Pulmonary artery endothelial cell (primary cell): Measurements from ENCODE around the gene ARHGAP27. TPM values are rescaled to one million over a fixed set of nuclear protein-coding genes. Genes with fewer than 3 reads are reported as not detected.
"Not testable (repeated sequence)": the region's sequence is repeated elsewhere in the genome, so short reads cannot be mapped to it uniquely, and the experiment has no call there.

ENCODE experiments used
- DNase-seq: peaks from one replicate; pipeline ENCODE4 v3.0.0-alpha.2; 2011; ENCODE audit warnings: low read depth, low spot score
- total RNA-seq: library from RNA; depleted of rRNA; stranded (reverse); fragments of >200 nt; gene quantifications from 2 replicates; pipeline ENCODE4 v1.2.3, GENCODE V29; 2014

The ARHGAP27 gene, protein sequence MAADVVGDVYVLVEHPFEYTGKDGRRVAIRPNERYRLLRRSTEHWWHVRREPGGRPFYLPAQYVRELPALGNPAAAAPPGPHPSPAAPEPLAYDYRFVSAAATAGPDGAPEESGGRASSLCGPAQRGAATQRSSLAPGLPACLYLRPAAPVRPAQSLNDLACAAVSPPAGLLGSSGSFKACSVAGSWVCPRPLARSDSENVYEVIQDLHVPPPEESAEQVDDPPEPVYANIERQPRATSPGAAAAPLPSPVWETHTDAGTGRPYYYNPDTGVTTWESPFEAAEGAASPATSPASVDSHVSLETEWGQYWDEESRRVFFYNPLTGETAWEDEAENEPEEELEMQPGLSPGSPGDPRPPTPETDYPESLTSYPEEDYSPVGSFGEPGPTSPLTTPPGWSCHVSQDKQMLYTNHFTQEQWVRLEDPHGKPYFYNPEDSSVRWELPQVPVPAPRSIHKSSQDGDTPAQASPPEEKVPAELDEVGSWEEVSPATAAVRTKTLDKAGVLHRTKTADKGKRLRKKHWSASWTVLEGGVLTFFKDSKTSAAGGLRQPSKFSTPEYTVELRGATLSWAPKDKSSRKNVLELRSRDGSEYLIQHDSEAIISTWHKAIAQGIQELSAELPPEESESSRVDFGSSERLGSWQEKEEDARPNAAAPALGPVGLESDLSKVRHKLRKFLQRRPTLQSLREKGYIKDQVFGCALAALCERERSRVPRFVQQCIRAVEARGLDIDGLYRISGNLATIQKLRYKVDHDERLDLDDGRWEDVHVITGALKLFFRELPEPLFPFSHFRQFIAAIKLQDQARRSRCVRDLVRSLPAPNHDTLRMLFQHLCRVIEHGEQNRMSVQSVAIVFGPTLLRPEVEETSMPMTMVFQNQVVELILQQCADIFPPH
- total RNA-seq, result 12.2 and 13.9 TPM in 2 replicates

GRCh38 chr17:45432405-45433158 lies at the start of gene ARHGAP27:
TSS of gene ARHGAP27 (minus strand) at chr17:45432870. CDS start at chr17:45430279, 2,591 bp downstream.
- DNase-seq, result no peak

DNA sequence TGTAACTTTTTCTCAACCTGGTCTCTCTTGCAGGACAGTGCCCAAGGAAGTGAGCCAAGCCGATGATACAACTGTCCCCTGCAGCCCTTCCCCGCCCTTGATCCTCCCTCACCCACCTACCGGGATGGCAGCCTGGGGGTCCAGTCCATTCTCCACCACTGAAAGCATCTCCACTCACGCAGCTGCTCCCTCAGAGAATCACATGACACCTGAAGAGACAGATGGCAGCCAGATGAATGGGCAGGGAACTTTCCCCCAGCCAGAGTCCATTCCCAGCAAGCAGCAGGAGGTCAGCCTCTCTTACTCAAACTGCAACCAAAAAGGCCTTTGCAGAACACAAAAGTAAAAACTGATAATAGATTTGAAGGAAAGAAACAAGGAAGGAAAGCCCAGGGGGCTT lies 49.6 kb upstream of the ARHGAP27 start:
- DNase-seq, result not testable (repeated sequence)

DNA sequence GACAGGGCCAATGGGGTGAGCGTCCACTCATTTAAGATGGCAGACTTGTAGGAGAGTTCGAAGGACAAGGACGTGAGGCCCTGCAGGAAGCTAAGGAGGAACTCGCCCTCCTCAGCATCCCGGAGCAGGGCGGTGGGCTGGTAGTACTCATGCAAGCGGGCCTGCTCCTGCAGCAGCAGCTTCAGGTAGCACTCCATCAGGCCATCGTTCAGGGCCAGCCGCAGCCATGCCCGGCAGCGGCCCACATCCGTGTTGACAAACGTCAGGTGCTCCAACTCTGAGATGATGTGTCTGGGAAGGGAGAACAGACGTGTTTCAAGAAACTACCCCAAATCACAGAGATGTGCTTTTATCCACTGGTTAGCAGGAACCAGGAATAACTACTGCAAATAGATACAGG lies 42.8 kb upstream of the ARHGAP27 start:
- not testable (repeated sequence) for DNase-seq

- DNase-seq, result not testable (repeated sequence)
These were observed 39.6 kb upstream of the ARHGAP27 start for GRCh38 chr17:45472249-45472648.

- DNase-seq, result not testable (repeated sequence)
These were observed 36.5 kb upstream of the ARHGAP27 start for GRCh38 chr17:45469204-45469563.

- not testable (repeated sequence) for DNase-seq
These were observed 35.9 kb upstream of the ARHGAP27 start for GRCh38 chr17:45468293-45469203.

DNA sequence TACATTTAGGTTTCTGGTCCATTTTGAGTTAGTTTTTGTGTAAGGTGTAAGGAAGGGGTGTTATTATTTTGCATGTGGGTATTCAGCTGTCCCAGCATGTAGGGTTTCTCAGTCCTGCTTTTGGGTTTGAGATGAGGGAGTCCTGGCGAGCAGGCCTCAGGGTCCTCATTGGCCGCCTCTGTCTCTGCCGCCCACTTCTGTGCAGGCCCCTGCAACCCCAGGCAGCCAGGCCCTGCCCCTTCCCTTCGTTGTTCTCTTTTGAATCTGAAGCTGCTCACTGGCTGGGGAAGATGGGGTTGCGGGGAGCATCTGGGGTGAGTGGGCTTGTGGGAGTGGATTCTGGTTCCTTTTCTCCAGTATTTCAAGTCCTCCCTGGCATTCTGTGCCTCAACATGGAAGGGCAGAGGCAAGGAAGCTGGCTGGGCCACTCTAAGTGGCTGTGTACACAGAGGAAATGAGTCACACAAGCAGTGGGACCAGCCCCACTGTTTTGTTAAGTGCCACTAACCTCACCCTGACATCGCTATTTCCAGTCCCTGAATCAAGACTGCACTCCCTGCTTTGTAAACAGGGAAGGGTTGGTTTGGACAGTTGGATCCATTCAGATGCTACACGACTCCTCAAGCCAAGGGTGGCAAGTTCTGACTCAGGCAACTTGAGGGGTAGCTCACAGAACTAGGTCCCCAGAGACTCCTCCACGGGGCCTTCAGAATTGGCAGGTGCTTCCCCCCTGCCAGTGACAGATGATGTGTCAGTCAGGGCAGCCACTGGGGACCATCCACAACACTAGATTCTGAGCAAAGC lies 29.1 kb upstream of the ARHGAP27 start:
- DNase-seq, result not testable (repeated sequence)

- not testable (repeated sequence) for DNase-seq
These were observed 27.8 kb upstream of the ARHGAP27 start for GRCh38 chr17:45460422-45460821.

GRCh38 chr17:45454341-45454740 lies 21.7 kb upstream of the ARHGAP27 start:
- not testable (repeated sequence) for DNase-seq

GRCh38 chr17:45453731-45454130 lies 21.1 kb upstream of the ARHGAP27 start:
- DNase-seq, result not testable (repeated sequence)

GRCh38 chr17:45453225-45453534 lies 20.5 kb upstream of the ARHGAP27 start:
- not testable (repeated sequence) for DNase-seq

DNA sequence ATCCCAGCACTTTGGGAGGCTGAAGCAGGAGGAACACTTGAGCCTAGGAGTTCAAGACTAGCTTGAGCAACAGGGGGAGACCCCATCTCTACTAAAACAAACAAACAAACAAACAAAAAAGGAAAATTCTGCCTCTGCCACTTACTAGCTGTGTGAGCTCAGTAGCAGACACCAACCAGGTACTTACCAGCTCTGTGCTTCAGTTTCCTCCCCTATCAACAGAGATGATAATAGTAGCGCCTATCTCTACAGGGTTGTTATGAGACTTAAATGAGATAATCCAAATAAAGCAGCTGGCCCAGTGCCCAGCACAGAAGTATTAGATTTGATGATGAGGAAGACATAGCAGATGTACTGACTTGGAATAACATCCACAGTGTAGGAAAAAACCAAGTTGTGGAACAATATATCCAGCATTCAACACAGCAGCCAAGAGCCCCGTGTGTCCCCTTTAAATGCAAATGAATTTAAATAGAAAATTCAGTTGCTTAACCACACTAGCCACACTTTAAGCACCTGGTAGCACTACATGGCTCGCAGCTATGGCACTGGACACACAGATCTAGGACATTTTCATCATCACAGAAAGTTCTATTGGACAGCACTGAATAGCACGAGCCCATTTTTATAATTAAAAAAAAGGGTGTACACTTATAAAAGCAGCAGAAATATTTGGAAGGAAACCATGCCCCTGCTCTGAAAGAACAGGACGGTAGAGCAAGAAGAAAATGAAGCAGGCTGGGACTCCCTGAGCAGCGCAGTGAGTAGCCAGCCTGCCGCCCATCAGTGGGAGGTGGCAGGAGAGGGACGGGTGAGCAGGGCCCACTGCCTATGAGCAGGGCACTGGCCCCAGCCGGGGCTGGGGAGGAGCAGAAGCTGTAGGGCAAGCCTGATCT lies 19.9 kb upstream of the ARHGAP27 start:
- DNase-seq, result not testable (repeated sequence)

- not testable (repeated sequence) for DNase-seq
These were observed 19.0 kb upstream of the ARHGAP27 start for GRCh38 chr17:45451660-45452059.

- DNase-seq, result no peak
These were observed 18.5 kb upstream of the ARHGAP27 start for GRCh38 chr17:45451131-45451530.

- DNase-seq, result not testable (repeated sequence)
These were observed 17.1 kb upstream of the ARHGAP27 start for GRCh38 chr17:45449708-45450329.

DNA sequence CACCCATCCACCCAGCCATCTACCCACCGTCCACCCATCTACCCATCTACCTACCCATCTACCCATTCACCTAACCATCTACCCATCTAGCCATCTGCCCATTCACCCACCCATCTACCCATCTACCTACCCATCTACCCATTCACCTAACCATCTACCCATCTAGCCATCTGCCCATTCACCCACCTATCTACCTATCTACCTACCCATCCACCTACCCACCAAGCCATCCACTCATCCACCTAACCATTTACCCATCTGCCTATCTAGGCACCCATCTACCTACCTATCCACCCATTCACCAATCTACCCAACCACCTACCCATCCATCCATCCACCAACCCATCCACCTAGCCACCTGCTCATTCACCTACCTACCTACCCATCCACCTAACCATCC lies 16.6 kb upstream of the ARHGAP27 start:
- DNase-seq, result not testable (repeated sequence)

DNA sequence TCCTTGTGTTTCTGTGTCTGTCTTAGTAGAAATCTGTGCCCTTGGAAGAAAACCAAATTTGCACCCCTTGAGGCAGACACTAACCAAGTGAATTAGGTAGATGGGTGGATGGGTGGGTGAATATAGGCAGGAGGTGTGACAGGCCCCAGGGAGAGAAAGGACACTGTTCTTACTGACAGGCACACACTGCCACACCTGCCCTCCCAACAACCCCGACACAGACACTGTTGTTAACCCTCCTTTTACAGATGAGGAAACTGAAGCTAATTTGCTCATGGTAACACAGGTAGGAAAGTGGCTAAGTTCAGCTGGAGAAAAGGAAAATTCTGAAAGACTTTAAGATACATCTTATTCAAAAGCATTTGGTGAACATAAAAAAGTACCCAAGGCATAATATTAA lies 15.8 kb upstream of the ARHGAP27 start:
- DNase-seq, result not testable (repeated sequence)

DNA sequence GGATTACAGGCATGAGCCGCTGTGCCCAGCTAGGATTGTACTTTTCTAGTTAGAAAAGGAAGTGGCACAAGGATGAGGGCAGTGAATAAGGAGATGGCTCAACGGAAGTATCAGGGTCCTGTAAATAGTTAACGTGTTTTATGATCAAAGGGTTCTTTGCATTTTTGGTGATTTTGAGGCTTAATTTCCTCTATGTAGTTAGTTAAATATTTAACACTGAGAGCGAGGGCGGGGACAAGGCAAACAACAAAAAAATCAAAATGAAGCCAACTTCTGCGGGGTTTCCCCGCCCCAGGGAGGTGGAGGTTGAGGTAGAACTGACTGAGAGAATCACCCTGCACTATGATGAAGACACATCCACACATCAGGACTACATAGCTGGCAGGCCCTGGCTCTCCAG lies 15.4 kb upstream of the ARHGAP27 start:
- not testable (repeated sequence) for DNase-seq
